ENCODE results near the gene PNLIPRP3. TPM values are rescaled to one million over a fixed set of nuclear protein-coding genes. Genes with fewer than 3 reads are reported as not detected.

PNLIPRP3 gene
- total and polyA plus RNA-seq, 2 of the 4 experiments (the other 2 are of a cell fraction) = not detected

DNA sequence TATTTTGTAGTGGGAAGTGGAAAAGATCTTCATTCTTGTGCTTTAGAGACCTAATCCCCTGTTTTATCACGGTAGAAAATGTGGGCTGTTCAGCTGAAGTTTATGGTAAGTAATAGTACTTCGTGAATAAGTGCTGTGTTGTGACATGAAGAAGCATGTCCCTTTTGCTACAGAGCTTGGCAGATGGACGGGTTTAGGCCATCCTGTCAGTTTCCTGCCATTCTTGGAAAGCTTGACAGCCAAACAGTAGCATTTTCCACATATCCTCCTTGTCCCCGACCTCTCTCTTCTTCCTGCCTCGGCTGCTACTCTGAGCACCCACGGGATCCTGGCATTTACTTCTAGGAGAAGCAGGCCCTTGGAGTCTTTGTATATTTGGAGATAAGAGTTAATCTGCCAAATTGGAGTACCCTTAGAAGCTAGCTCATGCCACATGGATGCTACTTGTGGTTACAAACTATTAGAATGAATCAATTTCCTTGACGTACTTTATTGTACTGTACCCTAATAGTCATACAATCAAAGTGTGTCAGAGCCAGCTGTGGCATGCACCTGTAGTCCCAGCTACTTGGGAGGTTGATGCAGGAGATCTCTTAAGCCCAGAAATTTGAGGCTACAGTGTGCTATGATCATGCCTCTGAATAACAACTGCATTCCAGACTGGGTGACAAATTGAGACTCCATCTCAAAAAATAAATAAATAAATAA, 39.2 kb downstream of the PNLIPRP3 start:
- no peak overlapping the region for H3K23ac ChIP-seq (ENCODE audit: low read depth, low read length)
- ChIA-PET CTCF (no interaction called here), POLR2A (ENCODE audit: unreplicated experiment) (no interaction called here)
- H3K18ac ChIP-seq (ENCODE audit: low read depth, low read length) = no peak overlapping the region
- H3K9me3 ChIP-seq (ENCODE audit: control insufficient read depth, insufficient read depth, low read length) = no peaks in the 10 kb centered on the region
- no peaks in the 10 kb centered on the region for H3K9me1 ChIP-seq (ENCODE audit: insufficient read depth, low read length)
- no peak overlapping the region for H2AK5ac ChIP-seq (ENCODE audit: low read depth, low read length)
- no peak overlapping the region for H2BK15ac ChIP-seq (ENCODE audit: low read depth, low read length)
- no peak overlapping the region for H2AK9ac ChIP-seq (replicated peaks; ENCODE audit: low read depth, low read length, poor library complexity)
- H3K4ac ChIP-seq (ENCODE audit: low read depth, low read length) = no peak overlapping the region
- dilution Hi-C loops (cut with HindIII; ENCODE audit: low sequenced_read_pairs, unreplicated experiment) (no loop called here), in situ Hi-C loops (cut with MboI; ENCODE audit: low sequenced_read_pairs) (no loop called here), intact Hi-C loops (cut with micrococcal nuclease) (no loop called here)
- H2BK120ac ChIP-seq (ENCODE audit: low read depth, low read length) = no peak overlapping the region
- BruUV-seq (replicated peaks) = no TSS peak
- no peak overlapping the region for H3K9ac ChIP-seq (ENCODE audit: low read depth, low read length)
- H3K14ac ChIP-seq (replicated peaks; ENCODE audit: low read depth, low read length) = no peak overlapping the region
- no peak overlapping the region for H3K56ac ChIP-seq (ENCODE audit: extremely low read depth, insufficient read depth, low read length)
- DNase-seq (no peak), ATAC-seq (ENCODE audit: low read depth) (no peak)
- H3K36me3 ChIP-seq (ENCODE audit: control insufficient read depth, insufficient read depth, low read length) = no peaks in the 10 kb centered on the region
- no peak overlapping the region for H4K91ac ChIP-seq (ENCODE audit: insufficient read depth, low read depth, low read length)
- no peak overlapping the region for H3K4me2 ChIP-seq (ENCODE audit: low read depth, low read length)
- no peaks in the 10 kb centered on the region for H3K27me3 ChIP-seq (ENCODE audit: control insufficient read depth, insufficient read depth, low read length)
- no peak overlapping the region for H4K5ac ChIP-seq (ENCODE audit: low read depth, low read length)
- H2AFZ ChIP-seq (replicated peaks; ENCODE audit: low read length, poor library complexity) = no peak overlapping the region
- no peak for TF ChIP-seq BHLHE40 (IDR thresholded peaks at IDR 0.05; ENCODE audit: low read depth, low read length)
- no peak for TF ChIP-seq RCOR1 (IDR thresholded peaks at IDR 0.05; ENCODE audit: insufficient replicate concordance, low read length)
- TF ChIP-seq MAZ (IDR thresholded peaks at IDR 0.05; ENCODE audit: borderline replicate concordance, low read depth, low read length) = no peak
- TF ChIP-seq SMC3 (IDR thresholded peaks at IDR 0.05; ENCODE audit: low read depth, low read length) = no peak
- TF ChIP-seq, protein P1, sequence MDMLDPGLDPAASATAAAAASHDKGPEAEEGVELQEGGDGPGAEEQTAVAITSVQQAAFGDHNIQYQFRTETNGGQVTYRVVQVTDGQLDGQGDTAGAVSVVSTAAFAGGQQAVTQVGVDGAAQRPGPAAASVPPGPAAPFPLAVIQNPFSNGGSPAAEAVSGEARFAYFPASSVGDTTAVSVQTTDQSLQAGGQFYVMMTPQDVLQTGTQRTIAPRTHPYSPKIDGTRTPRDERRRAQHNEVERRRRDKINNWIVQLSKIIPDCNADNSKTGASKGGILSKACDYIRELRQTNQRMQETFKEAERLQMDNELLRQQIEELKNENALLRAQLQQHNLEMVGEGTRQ (IDR thresholded peaks at IDR 0.05; ENCODE audit: low read depth, low read length) = no peak
- TF ChIP-seq MAFK (IDR thresholded peaks at IDR 0.05; ENCODE audit: low read depth, low read length) = no peak
- TF ChIP-seq RAD21 (IDR thresholded peaks at IDR 0.05; ENCODE audit: low read length) = no peak
- TF ChIP-seq, protein P2, sequence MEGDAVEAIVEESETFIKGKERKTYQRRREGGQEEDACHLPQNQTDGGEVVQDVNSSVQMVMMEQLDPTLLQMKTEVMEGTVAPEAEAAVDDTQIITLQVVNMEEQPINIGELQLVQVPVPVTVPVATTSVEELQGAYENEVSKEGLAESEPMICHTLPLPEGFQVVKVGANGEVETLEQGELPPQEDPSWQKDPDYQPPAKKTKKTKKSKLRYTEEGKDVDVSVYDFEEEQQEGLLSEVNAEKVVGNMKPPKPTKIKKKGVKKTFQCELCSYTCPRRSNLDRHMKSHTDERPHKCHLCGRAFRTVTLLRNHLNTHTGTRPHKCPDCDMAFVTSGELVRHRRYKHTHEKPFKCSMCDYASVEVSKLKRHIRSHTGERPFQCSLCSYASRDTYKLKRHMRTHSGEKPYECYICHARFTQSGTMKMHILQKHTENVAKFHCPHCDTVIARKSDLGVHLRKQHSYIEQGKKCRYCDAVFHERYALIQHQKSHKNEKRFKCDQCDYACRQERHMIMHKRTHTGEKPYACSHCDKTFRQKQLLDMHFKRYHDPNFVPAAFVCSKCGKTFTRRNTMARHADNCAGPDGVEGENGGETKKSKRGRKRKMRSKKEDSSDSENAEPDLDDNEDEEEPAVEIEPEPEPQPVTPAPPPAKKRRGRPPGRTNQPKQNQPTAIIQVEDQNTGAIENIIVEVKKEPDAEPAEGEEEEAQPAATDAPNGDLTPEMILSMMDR (conservative IDR thresholded peaks at IDR 0.05; ENCODE audit: low read depth, low read length) = no peak
- no peak for TF ChIP-seq NFE2L2 (IDR thresholded peaks at IDR 0.05; ENCODE audit: low read depth, low read length)
- H4K20me1 ChIP-seq (ENCODE audit: insufficient read depth, low read length) = no peaks in the 10 kb centered on the region
- H3K4me1 ChIP-seq (ENCODE audit: control insufficient read depth, insufficient read depth, low read length) = no peaks in the 10 kb centered on the region
- no peaks in the 10 kb centered on the region for H3K79me1 ChIP-seq (ENCODE audit: low read depth in 1 of 2, low read length in 2 of 2)
- WGBS, 2 experiments (ENCODE audit: extremely low coverage in 2 of 2, insufficient read length in 1 of 2) = no CpG with 5 or more reads among the region's 7 CpGs
- no peak overlapping the region for H4K8ac ChIP-seq (ENCODE audit: low read depth in 2 of 2, low read length in 2 of 2)
- no peak overlapping the region for H3K27ac ChIP-seq (ENCODE audit: insufficient read depth, low read length)
- no peak overlapping the region for H3K4me3 ChIP-seq (ENCODE audit: insufficient read depth, low read depth, low read length)
- no peak overlapping the region for H2BK20ac ChIP-seq (ENCODE audit: low read depth, low read length)
- H2BK5ac ChIP-seq (ENCODE audit: low read depth, low read length, poor library complexity, severe bottlenecking) = no peak overlapping the region
